ENCODE results near the gene TMEM204. TPM values are rescaled to one million over a fixed set of nuclear protein-coding genes. Genes with fewer than 3 reads are reported as not detected.
A peak's percentile ranks its signal among the peaks of the same experiment; 100 is the strongest.

TMEM204 gene
- total RNA-seq, 5 donors from 2014 or later (not counting 1 experiment from before 2014, with no cell fraction given): 33.1 to 158 (median 115) TPM

GRCh38 chr16:1541293-1542165 is 8.1 kb downstream of the TMEM204 start:
- CTCF ChIA-PET: no interaction called here
- H3K36me3 Mint-ChIP-seq: peaks cover 35% of the 10 kb centered on the region

DNA sequence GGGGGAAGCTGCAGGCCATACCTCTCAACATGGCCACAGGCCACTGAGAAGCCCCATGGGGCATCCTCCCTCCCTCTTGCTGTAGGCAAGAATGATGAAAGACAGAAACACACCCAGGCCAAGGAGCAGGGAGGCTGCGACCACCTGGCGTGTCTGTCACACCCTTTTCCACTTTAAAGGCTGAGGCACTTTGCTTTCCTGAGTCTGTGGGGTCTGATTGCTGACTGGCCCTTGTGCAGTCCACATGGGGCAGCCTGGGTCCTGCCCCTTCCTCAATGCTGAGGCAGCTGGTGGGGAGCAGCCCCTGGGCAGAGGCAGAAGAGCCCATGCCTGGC is 8.7 kb downstream of the TMEM204 start:
- Histone ChIP-seq H3K27me3 (replicated peaks in 1 of 2; ENCODE audit: control insufficient read depth in 2 of 2, extremely low read depth in 1 of 2, insufficient read depth in 2 of 2, low read length in 1 of 2) (no peaks in the 10 kb centered on the region), H3K36me3 (ENCODE audit: control insufficient read depth in 2 of 2, extremely low read depth in 1 of 2, insufficient read depth in 1 of 2, low read length in 1 of 2) (peaks cover 19 to 78% of the 10 kb centered on the region in 2 donors), H3K4me1 (ENCODE audit: control insufficient read depth in 1 of 2, extremely low read depth in 1 of 2, insufficient read depth in 2 of 2, low read length in 2 of 2) (peaks cover 17 to 96% of the 10 kb centered on the region in 2 experiments), H3K9me3 (no peaks in the 10 kb centered on the region), H3K27ac (ENCODE audit: low read length) (no peak overlapping the region), H3K4me3 (ENCODE audit: control insufficient read depth in 1 of 2, extremely low read depth in 1 of 2, low read length in 1 of 2) (no peak overlapping the region)
- POLR2A ChIA-PET: no interaction called here
- ATAC-seq (replicated peaks in 1 of 4) (no peak), DNase-seq (no peak)
- CTCF ChIA-PET: no interaction called here
- Mint-ChIP-seq H3K4me1 (peaks cover 86 to 94% (median 93%) of the 10 kb centered on the region in 3 donors), H3K27ac (peak overlapping the region; percentile 69 to 85), H3K9me3 (no peaks in the 10 kb centered on the region), H3K27me3 (no peaks in the 10 kb centered on the region), H3K4me3 (peak overlapping the region in 1 of 3 donors; percentile 75), H3K36me3 (peaks cover 29% of the 10 kb centered on the region)
- WGBS (ENCODE audit: insufficient coverage): no CpG with 5 or more reads among the region's 2 CpGs

More at GRCh38 chr16:1541293-1542165, 8.1 kb downstream of the TMEM204 start:
- POLR2A ChIA-PET: no interaction called here
- Histone ChIP-seq H3K4me1 (ENCODE audit: control insufficient read depth in 1 of 2, extremely low read depth in 1 of 2, insufficient read depth in 2 of 2, low read length in 2 of 2) (peaks cover 22 to 96% of the 10 kb centered on the region in 2 experiments), H3K36me3 (ENCODE audit: control insufficient read depth in 2 of 2, extremely low read depth in 1 of 2, insufficient read depth in 1 of 2, low read length in 1 of 2) (peaks cover 24 to 78% of the 10 kb centered on the region in 2 donors), H3K4me3 (ENCODE audit: control insufficient read depth in 1 of 2, extremely low read depth in 1 of 2, low read length in 1 of 2) (no peak overlapping the region), H3K27me3 (replicated peaks in 1 of 2; ENCODE audit: control insufficient read depth in 2 of 2, extremely low read depth in 1 of 2, insufficient read depth in 2 of 2, low read length in 1 of 2) (no peaks in the 10 kb centered on the region), H3K27ac (ENCODE audit: low read length) (no peak overlapping the region), H3K9me3 (no peaks in the 10 kb centered on the region)
- H3K27me3 Mint-ChIP-seq: no peaks in the 10 kb centered on the region
- peaks cover 86 to 94% (median 93%) of the 10 kb centered on the region in 3 donors for H3K4me1 Mint-ChIP-seq
- H3K27ac Mint-ChIP-seq: peak overlapping the region in 1 of 2 donors; percentile 85
- 94% methylated on average over 26 of the region's 41 CpGs for WGBS (ENCODE audit: insufficient coverage)
- peak overlapping the region in 1 of 3 donors; percentile 75 for H3K4me3 Mint-ChIP-seq
- no peaks in the 10 kb centered on the region for H3K9me3 Mint-ChIP-seq
- DNase-seq (no peak), ATAC-seq (replicated peaks in 1 of 4) (no peak)

- Mint-ChIP-seq H3K4me1 (peaks cover 86 to 94% (median 93%) of the 10 kb centered on the region in 3 donors), H3K27ac (peak overlapping the region; percentile 85 to 94), H3K9me3 (no peaks in the 10 kb centered on the region), H3K36me3 (peaks cover 26% of the 10 kb centered on the region), H3K27me3 (no peaks in the 10 kb centered on the region), H3K4me3 (peak overlapping the region; percentile 24 to 75 (median 74))
- ChIA-PET CTCF (no interaction called here), POLR2A (no interaction called here)
- Histone ChIP-seq H3K9me3 (no peaks in the 10 kb centered on the region), H3K27me3 (replicated peaks in 1 of 2; ENCODE audit: control insufficient read depth in 2 of 2, extremely low read depth in 1 of 2, insufficient read depth in 2 of 2, low read length in 1 of 2) (no peaks in the 10 kb centered on the region), H3K27ac (ENCODE audit: low read length) (peak overlapping the region; percentile 60), H3K4me3 (ENCODE audit: control insufficient read depth in 1 of 2, extremely low read depth in 1 of 2, low read length in 1 of 2) (no peak overlapping the region), H3K36me3 (ENCODE audit: control insufficient read depth in 2 of 2, extremely low read depth in 1 of 2, insufficient read depth in 1 of 2, low read length in 1 of 2) (peaks cover 18 to 77% of the 10 kb centered on the region in 2 donors), H3K4me1 (ENCODE audit: control insufficient read depth in 1 of 2, extremely low read depth in 1 of 2, insufficient read depth in 2 of 2, low read length in 2 of 2) (peaks cover 13 to 93% of the 10 kb centered on the region in 2 experiments)
- 95% methylated on average over 15 of the region's 18 CpGs for WGBS (ENCODE audit: insufficient coverage)
- ATAC-seq (replicated peaks in 1 of 4) (no peak), DNase-seq (no peak)
Measured at GRCh38 chr16:1542533-1542932, 9.1 kb downstream of the TMEM204 start.

DNA sequence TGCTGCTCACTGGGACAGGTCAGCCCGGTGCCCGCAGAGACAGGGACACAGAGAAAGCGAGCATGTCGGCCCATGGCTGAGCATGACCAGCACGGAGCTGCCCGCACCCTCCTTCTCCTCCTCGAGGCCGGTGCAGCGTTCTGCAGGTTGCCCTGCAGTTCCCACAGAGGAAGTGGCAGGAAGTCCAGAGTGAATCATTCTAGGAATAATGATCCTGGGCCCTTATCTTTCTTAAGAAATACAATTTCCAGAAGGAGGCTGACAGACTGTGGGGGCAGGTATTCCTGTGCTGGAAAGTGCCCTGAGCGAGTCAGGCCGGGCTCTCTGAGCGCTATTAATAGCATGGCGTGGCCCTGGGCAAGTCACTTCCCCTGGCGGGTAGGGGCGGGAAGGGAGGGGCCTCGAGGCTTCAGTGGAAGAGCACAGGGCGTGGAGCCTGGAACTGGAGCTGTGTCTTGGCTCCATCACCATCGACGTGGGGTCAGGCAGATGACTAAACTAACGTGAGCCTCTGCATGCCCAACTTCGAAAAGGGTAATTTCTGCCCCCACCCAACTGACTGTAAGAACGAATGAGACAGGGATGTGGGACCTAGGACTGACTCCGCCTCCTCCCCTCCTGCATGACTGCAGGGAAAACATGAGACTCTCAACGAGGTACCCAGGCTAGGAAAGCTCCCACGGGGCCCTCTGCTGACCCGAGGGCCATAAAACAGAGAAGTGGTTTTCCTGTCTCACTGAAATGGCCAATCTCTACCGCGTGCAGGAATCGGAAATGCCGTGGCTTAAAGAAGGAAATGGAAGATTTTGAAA is 9.8 kb downstream of the TMEM204 start:
- H3K36me3 Mint-ChIP-seq: peaks cover 23% of the 10 kb centered on the region

DNA sequence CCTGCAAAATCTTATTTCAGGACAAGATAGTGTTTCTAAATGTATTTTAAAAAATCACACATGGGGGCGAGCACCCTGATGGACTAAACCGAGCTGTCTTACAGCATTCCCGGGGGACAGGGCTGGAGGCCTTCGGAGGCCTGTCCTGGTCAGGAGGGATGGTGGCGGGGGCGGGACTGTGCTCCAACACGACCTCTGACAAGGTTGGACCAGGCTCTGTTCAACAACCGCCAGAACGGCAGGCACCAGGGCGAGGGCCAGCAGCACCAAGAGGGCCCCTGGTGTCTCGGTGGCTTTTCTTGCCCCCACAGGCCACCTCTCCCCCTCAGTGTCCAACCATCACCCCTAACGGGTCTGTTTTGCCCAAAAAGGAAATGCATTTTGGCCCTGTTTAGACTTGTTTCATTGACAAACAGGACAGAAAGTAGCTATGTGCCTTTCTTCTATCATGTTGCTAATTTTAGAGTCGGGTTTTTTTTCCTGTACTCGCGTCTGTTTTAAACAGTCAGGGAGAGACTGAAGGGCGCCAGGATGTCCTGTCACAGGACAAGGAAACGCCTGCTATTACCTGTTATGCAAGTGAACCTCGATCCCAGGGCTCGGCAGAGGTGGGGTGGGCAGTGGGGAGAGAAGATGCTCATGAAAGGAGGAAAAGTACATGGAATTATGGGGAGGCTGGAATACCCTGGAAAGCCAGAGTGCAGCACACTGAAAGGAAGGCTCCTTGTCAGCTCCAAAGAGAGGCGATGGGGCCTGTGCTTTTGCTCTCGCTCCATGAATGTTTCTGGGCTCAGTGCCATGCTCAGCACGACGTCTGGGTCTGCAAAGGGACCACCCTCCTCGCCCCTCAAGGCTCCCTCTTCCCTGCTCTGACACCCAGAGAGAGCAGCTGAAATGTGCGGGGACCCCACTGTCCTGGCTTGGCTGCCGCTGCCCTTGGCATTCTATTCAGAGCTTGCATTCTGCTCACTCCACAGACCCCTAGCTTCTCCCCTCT is 11.9 kb downstream of the TMEM204 start:
- H3K4me1 ChIP-seq (ENCODE audit: control insufficient read depth in 1 of 2, extremely low read depth in 1 of 2, insufficient read depth in 2 of 2, low read length in 2 of 2): peaks cover 4 to 84% of the 10 kb centered on the region in 2 experiments
- H3K4me3 ChIP-seq (ENCODE audit: control insufficient read depth in 1 of 2, extremely low read depth in 1 of 2, low read length in 1 of 2): no peak overlapping the region
- ChIA-PET CTCF (no interaction called here), POLR2A (interaction anchor here in 1 of 2 donors (0.6 kb wide), 1 partner anchor 1209 kb away, joined by 3 read pairs; no protein-coding TSS in a partner anchor)
- Mint-ChIP-seq H3K36me3 (peaks cover 29% of the 10 kb centered on the region), H3K4me3 (peak overlapping the region; percentile 17 to 75 (median 43)), H3K27ac (peak overlapping the region; percentile 82 to 85), H3K27me3 (no peaks in the 10 kb centered on the region), H3K9me3 (no peaks in the 10 kb centered on the region), H3K4me1 (peaks cover 90 to 94% (median 94%) of the 10 kb centered on the region in 3 donors)
- no peaks in the 10 kb centered on the region for H3K9me3 ChIP-seq
- H3K36me3 ChIP-seq (ENCODE audit: control insufficient read depth in 2 of 2, extremely low read depth in 1 of 2, insufficient read depth in 1 of 2, low read length in 1 of 2): peaks cover 20 to 73% of the 10 kb centered on the region in 2 donors
- WGBS (ENCODE audit: insufficient coverage): 68% methylated on average over 19 of the region's 26 CpGs
- DNase-seq (no peak), ATAC-seq (replicated peaks in 1 of 4) (no peak)
- H3K27ac ChIP-seq (ENCODE audit: low read length): peak overlapping the region; percentile 26
- H3K27me3 ChIP-seq (replicated peaks in 1 of 2; ENCODE audit: control insufficient read depth in 2 of 2, extremely low read depth in 1 of 2, insufficient read depth in 2 of 2, low read length in 1 of 2): no peaks in the 10 kb centered on the region

More for the DNA sequence above, 9.8 kb downstream of the TMEM204 start:
- H3K4me3 Mint-ChIP-seq: peak overlapping the region; percentile 59 to 75 (median 74)
- H3K4me1 Mint-ChIP-seq: peaks cover 86 to 94% (median 93%) of the 10 kb centered on the region in 3 donors
- Histone ChIP-seq H3K4me1 (ENCODE audit: control insufficient read depth in 1 of 2, extremely low read depth in 1 of 2, insufficient read depth in 2 of 2, low read length in 2 of 2) (peaks cover 8 to 92% of the 10 kb centered on the region in 2 experiments), H3K27me3 (replicated peaks in 1 of 2; ENCODE audit: control insufficient read depth in 2 of 2, extremely low read depth in 1 of 2, insufficient read depth in 2 of 2, low read length in 1 of 2) (no peaks in the 10 kb centered on the region), H3K27ac (ENCODE audit: low read length) (peak overlapping the region; percentile 60), H3K4me3 (ENCODE audit: control insufficient read depth in 1 of 2, extremely low read depth in 1 of 2, low read length in 1 of 2) (peak overlapping the region in 1 of 2 donors; percentile 15), H3K36me3 (ENCODE audit: control insufficient read depth in 2 of 2, extremely low read depth in 1 of 2, insufficient read depth in 1 of 2, low read length in 1 of 2) (peaks cover 14 to 73% of the 10 kb centered on the region in 2 donors), H3K9me3 (no peaks in the 10 kb centered on the region)
- ChIA-PET POLR2A (no interaction called here), CTCF (no interaction called here)
- peak in 10 of 35 experiments; percentile 17 to 53 (median 28) for DNase-seq
- H3K27me3 Mint-ChIP-seq: no peaks in the 10 kb centered on the region
- peak overlapping the region; percentile 85 to 94 for H3K27ac Mint-ChIP-seq
- 24% methylated on average over 17 of the region's 30 CpGs for WGBS (ENCODE audit: insufficient coverage)
- ATAC-seq (replicated peaks in 1 of 4): peak; percentile 38 to 75 (median 51)
- H3K9me3 Mint-ChIP-seq: no peaks in the 10 kb centered on the region

Data from T-cell (primary cell).